ENCODE measurements around the gene CD47.

CD47 gene

GRCh38 chr3:108013141-108014055 lies 77.4 kb downstream of the CD47 start:
- TF ChIP-seq ZNF274 (IDR thresholded peaks at IDR 0.05; ENCODE audit: low read depth, low read length) = no peak
- no peak overlapping the region for H3K4me3 ChIP-seq (ENCODE audit: low read length)

DNA sequence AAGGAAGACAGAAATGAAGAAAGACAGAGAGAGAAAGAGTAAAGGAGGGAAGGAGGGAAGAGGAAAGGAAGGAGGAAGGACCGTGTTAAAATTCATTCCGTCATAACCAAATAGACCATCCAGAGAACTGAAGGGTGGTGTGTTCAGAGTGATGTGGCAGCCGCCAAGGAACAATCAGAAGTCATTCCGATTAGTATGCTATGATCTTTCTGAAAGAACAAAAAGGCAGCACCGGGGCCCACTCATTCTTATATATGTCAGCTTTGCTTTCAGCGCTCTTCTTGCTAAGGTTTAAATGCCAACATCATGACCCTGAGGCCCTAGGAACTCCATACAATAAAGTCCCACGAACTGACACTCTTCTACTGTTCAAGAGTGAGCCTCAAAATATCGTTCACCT lies 78.5 kb downstream of the CD47 start:
- no peak for TF ChIP-seq ZNF274 (IDR thresholded peaks at IDR 0.05; ENCODE audit: low read depth, low read length)
- H3K4me3 ChIP-seq (ENCODE audit: low read length) = no peak overlapping the region

DNA sequence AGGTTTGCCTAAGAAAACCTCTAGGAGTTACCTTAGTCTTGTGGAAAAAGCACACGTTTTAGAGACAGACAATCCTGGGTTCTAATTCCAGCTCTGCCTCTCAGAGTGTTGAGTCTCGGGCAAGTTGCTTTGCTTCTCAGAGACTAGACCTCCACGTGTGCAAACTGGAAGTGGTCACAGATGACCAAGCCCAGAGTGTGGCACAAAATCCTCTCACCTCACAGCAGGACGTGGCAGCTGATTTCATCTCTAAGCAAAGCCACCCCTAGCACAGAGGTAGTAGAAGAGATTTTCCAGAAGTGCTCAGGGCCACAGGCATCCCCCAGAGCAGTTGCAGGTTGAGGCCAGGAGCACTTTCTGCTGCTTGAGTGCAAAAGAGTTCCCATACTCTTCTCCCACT lies 79.2 kb downstream of the CD47 start:
- TF ChIP-seq ZNF274 (IDR thresholded peaks at IDR 0.05; ENCODE audit: low read depth, low read length) = no peak
- H3K4me3 ChIP-seq (ENCODE audit: low read length) = no peak overlapping the region

DNA sequence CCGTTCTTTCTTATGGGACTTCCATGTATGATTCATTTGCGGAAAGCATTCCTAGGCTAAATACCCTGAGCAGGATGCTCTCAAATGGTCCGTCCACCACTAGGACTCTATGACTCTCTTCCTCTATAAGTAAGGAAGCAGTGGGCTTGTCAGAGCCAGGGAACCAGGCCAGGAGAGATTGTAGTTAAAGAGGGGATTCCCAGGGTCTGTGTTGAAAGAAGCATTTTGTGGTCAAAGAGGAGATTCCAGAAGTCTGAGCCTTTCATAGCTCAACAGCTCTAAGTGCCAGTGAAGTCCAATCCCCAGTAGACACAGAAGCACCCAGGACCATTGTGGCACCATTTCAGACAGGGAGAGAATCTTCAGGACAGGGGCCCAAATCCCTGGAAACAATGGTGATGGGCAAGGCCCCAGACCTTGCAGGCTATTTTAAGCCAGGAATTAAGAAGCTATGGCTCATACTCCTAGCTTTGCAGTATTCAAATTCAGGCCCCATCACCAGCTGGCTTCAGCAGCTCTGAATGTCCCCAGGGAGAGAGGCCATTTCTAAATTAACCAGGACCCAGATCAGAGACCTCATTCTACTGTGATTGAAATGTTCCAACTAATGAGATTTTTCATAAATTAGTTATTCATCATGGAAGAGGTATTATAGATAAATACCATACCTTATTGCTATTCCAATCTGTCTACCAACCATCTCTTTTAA lies 81.7 kb downstream of the CD47 start:
- TF ChIP-seq ZNF274 (IDR thresholded peaks at IDR 0.05; ENCODE audit: low read depth, low read length) = no peak
- no peak overlapping the region for H3K4me3 ChIP-seq (ENCODE audit: low read length)

GRCh38 chr3:108008106-108008505 lies 82.7 kb downstream of the CD47 start:
- no peak overlapping the region for H3K4me3 ChIP-seq (ENCODE audit: low read length)
- TF ChIP-seq ZNF274 (IDR thresholded peaks at IDR 0.05; ENCODE audit: low read depth, low read length) = no peak

- TF ChIP-seq ZNF274 (IDR thresholded peaks at IDR 0.05; ENCODE audit: low read depth, low read length) = no peak
- H3K4me3 ChIP-seq (ENCODE audit: low read length) = no peak overlapping the region
Observed at GRCh38 chr3:108006881-108007331, 83.9 kb downstream of the CD47 start.

DNA sequence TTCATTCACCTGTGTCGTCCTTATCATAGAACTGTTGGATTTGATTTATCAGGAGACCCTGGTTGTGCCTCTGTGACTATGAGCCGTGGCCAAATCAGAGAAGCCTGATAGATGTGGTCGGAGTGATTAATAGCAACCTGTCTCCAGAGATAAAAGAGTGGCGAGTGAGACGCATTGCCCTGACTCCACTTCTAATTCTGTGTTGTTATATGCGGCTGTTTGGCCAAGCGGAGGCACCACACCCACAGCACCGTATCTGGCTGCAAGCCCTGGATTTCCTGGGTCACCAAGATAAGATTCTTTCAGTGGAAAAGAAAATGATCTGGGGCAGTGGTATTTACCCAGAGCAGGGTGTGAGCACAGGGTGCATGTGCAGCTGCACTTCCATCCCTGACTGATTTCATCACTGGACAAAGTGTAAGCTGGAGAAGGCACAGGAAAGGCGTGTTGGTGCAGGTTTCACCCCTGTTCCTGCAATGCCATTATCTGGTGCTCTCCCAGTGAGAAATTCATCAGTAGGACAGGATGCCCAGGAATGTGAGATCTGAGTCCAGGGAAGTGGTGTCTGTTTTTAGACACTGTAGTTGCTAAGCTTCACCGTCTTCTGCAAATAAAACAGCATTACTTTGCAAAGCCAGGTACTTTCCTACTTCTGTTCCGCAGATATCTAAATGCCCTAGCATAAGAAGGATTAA lies 84.6 kb downstream of the CD47 start:
- H3K4me3 ChIP-seq (ENCODE audit: low read length) = no peak overlapping the region
- TF ChIP-seq ZNF274 (IDR thresholded peaks at IDR 0.05; ENCODE audit: low read depth, low read length) = no peak

GRCh38 chr3:108004647-108005046 lies 86.2 kb downstream of the CD47 start:
- TF ChIP-seq ZNF274 (IDR thresholded peaks at IDR 0.05; ENCODE audit: low read depth, low read length) = no peak
- no peak overlapping the region for H3K4me3 ChIP-seq (ENCODE audit: low read length)

GRCh38 chr3:108001457-108001856 lies 89.4 kb downstream of the CD47 start:
- H3K4me3 ChIP-seq (ENCODE audit: low read length) = no peak overlapping the region
- no peak for TF ChIP-seq ZNF274 (IDR thresholded peaks at IDR 0.05; ENCODE audit: low read depth, low read length)

- H3K4me3 ChIP-seq (ENCODE audit: low read length) = no peak overlapping the region
- no peak for TF ChIP-seq ZNF274 (IDR thresholded peaks at IDR 0.05; ENCODE audit: low read depth, low read length)
Observed at GRCh38 chr3:107999215-107999775, 91.5 kb downstream of the CD47 start.

GRCh38 chr3:107997671-107998070 lies 93.2 kb downstream of the CD47 start:
- TF ChIP-seq ZNF274 (IDR thresholded peaks at IDR 0.05; ENCODE audit: low read depth, low read length) = no peak
- no peak overlapping the region for H3K4me3 ChIP-seq (ENCODE audit: low read length)

DNA sequence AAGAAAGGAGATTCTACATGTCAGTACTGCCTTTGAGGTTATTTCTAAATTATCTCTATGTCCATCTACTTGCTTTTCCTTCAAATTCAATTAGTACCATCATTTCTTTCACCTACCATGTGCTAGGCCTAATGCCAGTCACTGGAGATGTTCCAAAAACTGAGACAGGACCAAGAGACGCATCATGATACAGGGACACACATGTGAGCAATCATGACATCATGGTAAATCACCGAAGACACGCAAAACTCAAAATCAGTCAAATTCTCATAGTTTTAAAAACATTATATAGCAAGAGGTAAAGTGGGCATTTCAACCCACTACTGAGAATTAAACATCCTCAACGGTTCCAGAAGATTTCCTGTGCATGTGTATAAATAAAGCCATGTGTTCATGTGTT lies 95.0 kb downstream of the CD47 start:
- no peak for TF ChIP-seq ZNF274 (IDR thresholded peaks at IDR 0.05; ENCODE audit: low read depth, low read length)
- no peak overlapping the region for H3K4me3 ChIP-seq (ENCODE audit: low read length)

DNA sequence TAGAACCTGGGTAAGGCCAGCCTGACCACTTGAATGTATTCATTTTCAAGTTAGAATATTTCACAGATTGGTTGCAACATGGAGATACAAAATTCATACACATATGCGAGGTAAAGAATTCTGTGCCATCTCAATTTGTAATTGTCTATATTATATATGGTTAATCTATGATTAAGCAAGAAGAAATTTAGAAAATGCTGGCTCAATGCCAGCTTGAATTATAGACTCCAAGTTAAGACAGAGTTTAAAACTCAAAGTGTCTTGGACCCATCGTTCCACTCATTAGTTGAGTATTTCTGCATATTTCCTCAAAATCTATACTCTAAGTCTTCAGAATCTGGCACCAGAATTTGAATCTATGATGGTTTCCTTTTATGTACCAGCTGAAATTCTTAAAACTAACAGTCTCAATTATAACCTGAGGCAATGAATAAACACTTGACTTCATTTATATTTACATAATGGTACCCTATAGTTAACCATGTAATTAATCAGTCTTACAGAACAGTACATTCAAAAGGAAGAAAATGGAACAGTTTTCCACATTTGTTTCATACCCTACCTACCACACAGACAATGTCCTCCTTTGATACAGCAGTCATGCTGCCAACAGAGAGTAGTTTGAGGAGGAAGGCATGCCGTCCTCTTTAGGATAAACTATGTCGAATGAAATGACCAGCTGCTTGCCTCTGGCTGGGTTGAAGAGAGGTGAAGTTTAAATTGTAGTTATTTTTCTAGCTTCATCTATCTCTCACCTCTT lies 95.7 kb downstream of the CD47 start:
- no peak overlapping the region for H3K4me3 ChIP-seq (ENCODE audit: low read length)
- TF ChIP-seq ZNF274 (IDR thresholded peaks at IDR 0.05; ENCODE audit: low read depth, low read length) = no peak

Data from GM08714 (cell line).